HepG2 (cell line): ENCODE data around the gene DDRGK1. TPM values are rescaled to one million over a fixed set of nuclear protein-coding genes. Genes with fewer than 3 reads are reported as not detected.

Source experiments
- DNMT1 ChIP-seq: sonication (generic); formaldehyde crosslinking; IDR thresholded peaks from 2 replicates; pipeline ENCODE4 v1.5.1; 2020; ENCODE audit warnings: mild to moderate bottlenecking, missing genetic modification reagents
- DPF2 ChIP-seq: sonication (generic); formaldehyde crosslinking; IDR thresholded peaks from 2 replicates; pipeline ENCODE4 v1.4.0; 2020; ENCODE audit warnings: mild to moderate bottlenecking, low read depth, missing genetic modification reagents, borderline replicate concordance
- EP300 ChIP-seq, 3 experiments: sonication (generic) in 1 of 3; formaldehyde crosslinking in 1 of 3; IDR thresholded peaks; 2 replicates each; pipeline versions ENCODE4 v1.5.1 to v1.6.1; 2011 to 2020; ENCODE audit warnings: low read depth in 2 of 3, low read length in 2 of 3, borderline replicate concordance in 1 of 3, improper control_type of control experiment in 1 of 3, mild to moderate bottlenecking in 1 of 3, missing genetic modification reagents in 1 of 3, moderate library complexity in 1 of 3
- ERF ChIP-seq: IDR thresholded peaks from 2 replicates; pipeline ENCODE4 v1.6.1; 2018; ENCODE audit warnings: missing biosample characterization, missing genetic modification reagents
- FOXJ3 ChIP-seq: sonication (generic); formaldehyde crosslinking; IDR thresholded peaks from 2 replicates; pipeline ENCODE4 v1.4.0; 2020; ENCODE audit warnings: missing genetic modification reagents, mild to moderate bottlenecking, borderline replicate concordance
- HNRNPH1 ChIP-seq: fragments of 200-400 bp; formaldehyde crosslinking; optimal IDR thresholded peaks from 2 replicates; pipeline ENCODE3; 2017; ENCODE audit warnings: mild to moderate bottlenecking, low read depth, low read length
- MED13 ChIP-seq: sonication (generic); formaldehyde crosslinking; IDR thresholded peaks from 2 replicates; pipeline ENCODE4 v1.5.0; 2020; ENCODE audit warnings: missing genetic modification reagents
- MEIS1 ChIP-seq: sonication (generic); formaldehyde crosslinking; IDR thresholded peaks from 2 replicates; pipeline ENCODE4 v1.9.0; 2021; ENCODE audit warnings: mild to moderate bottlenecking, missing genetic modification reagents, moderate library complexity, borderline replicate concordance
- NCOA2 ChIP-seq: sonication (generic); formaldehyde crosslinking; IDR thresholded peaks from 2 replicates; pipeline ENCODE4 v1.8.0; 2022; ENCODE audit warnings: inconsistent platforms
- NONO ChIP-seq, 2 experiments: fragments of 450-650 bp in 1 of 2; sonication (generic) in 1 of 2; formaldehyde crosslinking in 1 of 2; IDR thresholded peaks in 1 of 2; conservative IDR thresholded peaks in 1 of 2; 2 replicates each; pipeline versions ENCODE4 v1.6.1 to v1.8.0; 2017 to 2022; ENCODE audit warnings: mild to moderate bottlenecking in 1 of 2, missing genetic modification reagents in 1 of 2, moderate library complexity in 1 of 2
- RBFOX2 ChIP-seq: fragments of 200-400 bp; formaldehyde crosslinking; IDR thresholded peaks from 2 replicates; pipeline ENCODE4 v1.6.1; 2017; ENCODE audit warnings: low read depth, mild to moderate bottlenecking, low read length
- SIN3A ChIP-seq: IDR thresholded peaks from 2 replicates; pipeline ENCODE4 v1.6.1; 2011; ENCODE audit warnings: low read depth, mild to moderate bottlenecking, control low read depth, low read length, borderline replicate concordance
- SNRNP70 ChIP-seq: fragments of 200-400 bp; formaldehyde crosslinking; IDR thresholded peaks from 2 replicates; pipeline ENCODE4 v1.6.1; 2017; ENCODE audit warnings: mild to moderate bottlenecking, low read depth, low read length, moderate library complexity
- SP4 ChIP-seq: sonication (generic); formaldehyde crosslinking; IDR thresholded peaks from 2 replicates; pipeline ENCODE4 v1.8.1; 2023; ENCODE audit warnings: mild to moderate bottlenecking, missing genetic modification reagents
- THAP9 ChIP-seq: sonication (generic); formaldehyde crosslinking; IDR thresholded peaks from 2 replicates; pipeline ENCODE4; 2020; ENCODE audit warnings: missing genetic modification reagents, mild to moderate bottlenecking, borderline replicate concordance
- U2AF1 ChIP-seq: fragments of 200-400 bp; formaldehyde crosslinking; optimal IDR thresholded peaks from 2 replicates; pipeline ENCODE3; 2017; ENCODE audit warnings: mild to moderate bottlenecking, low read depth, low read length
- YY1 ChIP-seq: IDR thresholded peaks from 2 replicates; pipeline ENCODE4 v1.6.1; 2011; ENCODE audit warnings: low read length, low read depth, moderate library complexity, mild to moderate bottlenecking; ENCODE audit not compliant: insufficient read depth, insufficient replicate concordance
- ZBTB25 ChIP-seq: IDR thresholded peaks from 2 replicates; pipeline ENCODE4 v1.6.1; 2018; ENCODE audit warnings: missing genetic modification reagents
- ZFP1 ChIP-seq: IDR thresholded peaks from 2 replicates; pipeline ENCODE4 v1.6.1; 2016
- ZFX ChIP-seq: sonication (generic); formaldehyde crosslinking; IDR thresholded peaks from 2 replicates; pipeline ENCODE4 v1.4.0; 2020; ENCODE audit warnings: mild to moderate bottlenecking, low read depth, missing genetic modification reagents, moderate library complexity
- ZMYM3 ChIP-seq: sonication (generic); formaldehyde crosslinking; IDR thresholded peaks from 2 replicates; pipeline ENCODE4 v1.5.1; 2020; ENCODE audit warnings: mild to moderate bottlenecking, missing genetic modification reagents
- ZNF230 ChIP-seq: sonication (generic); formaldehyde crosslinking; IDR thresholded peaks from 2 replicates; pipeline ENCODE4 v1.4.0; 2020; ENCODE audit warnings: mild to moderate bottlenecking, missing genetic modification reagents
- ZNF572 ChIP-seq: sonication (generic); formaldehyde crosslinking; IDR thresholded peaks from 2 replicates; pipeline ENCODE4 v1.5.1; 2020; ENCODE audit warnings: mild to moderate bottlenecking, missing genetic modification reagents
- ZNF691 ChIP-seq: sonication (generic); formaldehyde crosslinking; IDR thresholded peaks from 2 replicates; pipeline ENCODE4 v1.4.0; 2020; ENCODE audit warnings: missing genetic modification reagents, low read depth, mild to moderate bottlenecking, borderline replicate concordance
- polyA plus RNA-seq, 8 experiments: library from polyadenylated mRNA; depleted of rRNA in 3 of 8; stranded (reverse) in 7 of 8; unstranded in 1 of 8; fragments of >200 nt; fragmentation: Illumina TruSeq in 4 of 8; extraction: Trizol in 4 of 8; gene quantifications; 2 replicates each; pipeline versions ENCODE4 v1.2.1 to v1.2.3, GENCODE V29; 2011 to 2016; ENCODE audit warnings: low read depth in 4 of 8, missing spikeins in 1 of 8, mixed read lengths in 1 of 8; ENCODE audit not compliant: insufficient read depth in 1 of 8
- total RNA-seq, 5 experiments: library from RNA; depleted of rRNA; stranded (reverse); fragments of >200 nt; fragmentation: Illumina TruSeq; extraction: Trizol; gene quantifications; 2 replicates each; pipeline ENCODE4 v1.2.3, GENCODE V29; 2016; ENCODE audit warnings: low read depth in 1 of 5

Gene DDRGK1
- total and polyA plus RNA-seq, 2 of the 13 experiments (the other 11 are each of a cell fraction or from before 2014, with no cell fraction given) = 96.7 to 149 TPM

- peak; percentile 50; the same call in 1 of the 2 replicates for TF ChIP-seq DPF2 (CRISPR knock-in tag)
- peak; percentile 92 for TF ChIP-seq RBFOX2
- peak; percentile 65; the same call in 1 of the 2 replicates for TF ChIP-seq FOXJ3
- TF ChIP-seq ZBTB25 = peak; percentile 64; the same call in 1 of the 2 replicates
- TF ChIP-seq ZFX (CRISPR knock-in tag) = peak; percentile 95
- peak; percentile 73 for TF ChIP-seq YY1
- no peak; the same call in 1 of the 2 replicates for TF ChIP-seq SIN3A
- peak; percentile 81; the same call in 1 of the 2 replicates for TF ChIP-seq ZNF572 (CRISPR knock-in tag)
- TF ChIP-seq SNRNP70 = no peak
- TF ChIP-seq DNMT1 (CRISPR knock-in tag) = peak; percentile 89
- no peak for TF ChIP-seq MED13 (CRISPR knock-in tag)
- peak; percentile 55; the same call in 1 of the 2 replicates for TF ChIP-seq NCOA2
- TF ChIP-seq ZNF691 (CRISPR knock-in tag) = peak; percentile 74; the same call in 1 of the 2 replicates
- no peak for TF ChIP-seq U2AF1
- TF ChIP-seq ERF (CRISPR knock-in tag) = peak; percentile 55
- no peak; the same call in 1 of the 2 replicates for TF ChIP-seq MEIS1 (CRISPR knock-in tag)
- no peak for TF ChIP-seq HNRNPH1
- TF ChIP-seq ZMYM3 (CRISPR knock-in tag) = peak; percentile 98
- TF ChIP-seq THAP9 (CRISPR knock-in tag) = peak; percentile 95
- peak; percentile 49; the same call in 1 of the 2 replicates for TF ChIP-seq ZFP1 (CRISPR knock-in tag)
- peak; percentile 94 for TF ChIP-seq ZNF230
- TF ChIP-seq NONO (IDR thresholded peaks at IDR 0.05) = no peak
- peak; percentile 99 for TF ChIP-seq NONO (CRISPR knock-in tag; conservative IDR thresholded peaks at IDR 0.05)
- TF ChIP-seq EP300 (IDR thresholded peaks at IDR 0.05; ENCODE audit: low read depth in 2 of 2, low read length in 2 of 2) = peak in 1 of 2 experiments; percentile 42; a peak in 3 of 4 replicates
- peak; percentile 51; the same call in 1 of the 2 replicates for TF ChIP-seq EP300 (CRISPR knock-in tag; IDR thresholded peaks at IDR 0.05; ENCODE audit: borderline replicate concordance)
- peak; percentile 97 for TF ChIP-seq SP4 (CRISPR knock-in tag)
Observed at GRCh38 chr20:3173610-3174441, 30.7 kb downstream of the DDRGK1 start (continued).
